Esophagus muscularis mucosa (tissue), 4 donors: ENCODE results near the gene VPS13D.

Experiments
- CTCF ChIP-seq, 3 experiments: fragments of 200-600 bp in 2 of 3; fragments of 450-650 bp in 1 of 3; sonication (generic) in 2 of 3; IDR thresholded peaks; one replicate each; pipeline ENCODE4 v1.5.1; 2017 to 2019; ENCODE audit warnings: antibody characterized with exemption in 3 of 3, mild to moderate bottlenecking in 2 of 3, moderate library complexity in 1 of 3
- EP300 ChIP-seq: sonication (generic); formaldehyde crosslinking; IDR thresholded peaks from one replicate; pipeline ENCODE4 v1.6.1; 2017; ENCODE audit warnings: antibody characterized with exemption
- POLR2A ChIP-seq: fragments of 450-650 bp; IDR thresholded peaks from one replicate; pipeline ENCODE4 v1.6.1; 2017; ENCODE audit warnings: antibody characterized with exemption, moderate library complexity, mild to moderate bottlenecking, low read depth
- POLR2AphosphoS5 ChIP-seq, 2 donors: sonication (generic); formaldehyde crosslinking; IDR thresholded peaks; one replicate each; pipeline ENCODE4 v1.6.1; 2017; ENCODE audit warnings: antibody characterized with exemption in 2 of 2

- TF ChIP-seq CTCF (IDR thresholded peaks at IDR 0.05) = no peak
- no peak for TF ChIP-seq POLR2A
- no peak for TF ChIP-seq POLR2AphosphoS5 (IDR thresholded peaks at IDR 0.05)
- no peak for TF ChIP-seq EP300
Measured at GRCh38 chr1:12287869-12288268, 58.0 kb downstream of the VPS13D start.
